ENCODE measurements around the gene INF2. TPM values are rescaled to one million over a fixed set of nuclear protein-coding genes. Genes with fewer than 3 reads are reported as not detected.
"Not testable (repeated sequence)": the region's sequence is repeated elsewhere in the genome, so short reads cannot be mapped to it uniquely, and the experiment has no call there.

INF2 gene
- total RNA-seq, 4 donors from 2014 or later, result 50.9 to 104 (median 87.5) TPM

DNA sequence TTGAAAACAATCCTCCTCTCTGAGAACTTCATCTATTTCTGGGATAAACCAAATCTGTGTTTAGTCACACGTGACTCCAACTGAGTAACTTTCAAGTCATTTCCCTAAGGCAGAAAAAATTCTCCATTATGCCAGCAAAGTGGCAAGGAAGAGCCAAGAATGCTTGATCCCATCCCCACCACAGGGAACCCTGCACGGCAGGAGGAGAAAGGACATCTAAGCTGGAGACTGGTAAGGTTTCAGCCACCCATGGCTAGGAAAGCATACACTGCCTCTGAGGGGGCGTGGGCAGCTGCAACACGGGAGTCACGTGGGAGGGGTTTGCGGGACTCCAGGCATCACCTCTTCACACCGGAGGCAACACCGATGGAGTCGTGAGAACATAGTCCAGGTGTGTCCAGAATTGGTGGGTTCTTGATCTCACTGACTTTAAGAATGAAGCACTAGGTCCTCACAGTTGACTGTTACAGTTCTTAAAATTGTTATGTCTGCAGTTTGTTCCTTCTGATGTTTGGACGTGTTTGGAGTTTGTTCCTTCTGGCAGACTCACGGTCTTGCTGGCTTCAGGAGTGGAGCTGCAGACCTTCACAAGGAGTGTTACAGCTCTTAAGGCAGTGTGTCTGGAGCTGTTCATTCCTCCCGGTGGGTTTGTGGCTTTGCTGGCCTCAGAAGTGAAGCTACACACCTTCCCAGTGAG is 60.8 kb downstream of the INF2 start:
- DNase-seq (ENCODE audit: low spot score) (no peak), ATAC-seq (ENCODE audit: low FRiP score) (no peak)
- no peak for TF ChIP-seq CTCF (IDR thresholded peaks at IDR 0.05)

DNA sequence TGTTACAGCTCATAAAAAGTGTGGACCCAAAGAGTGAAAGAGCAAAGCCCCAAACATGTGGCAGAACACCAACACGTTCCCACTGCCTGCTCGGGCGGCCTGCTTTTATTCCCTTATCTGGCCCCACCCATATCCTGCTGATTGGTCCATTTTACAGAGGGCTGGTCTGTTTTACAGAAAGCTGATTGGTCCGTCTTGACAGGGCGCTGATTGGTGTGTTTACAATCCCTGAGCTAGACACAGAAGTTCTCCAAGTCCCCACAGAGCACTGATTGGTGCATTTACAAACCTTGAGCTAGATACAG is 61.3 kb downstream of the INF2 start:
- not testable (repeated sequence) for ATAC-seq (ENCODE audit: low FRiP score); DNase-seq (ENCODE audit: low spot score)

- no peak for TF ChIP-seq CTCF (IDR thresholded peaks at IDR 0.05)
- no peak for DNase-seq (ENCODE audit: low spot score)
- ATAC-seq (ENCODE audit: low FRiP score), result no peak
Measured at GRCh38 chr14:104751539-104752422, 62.4 kb downstream of the INF2 start.

DNA sequence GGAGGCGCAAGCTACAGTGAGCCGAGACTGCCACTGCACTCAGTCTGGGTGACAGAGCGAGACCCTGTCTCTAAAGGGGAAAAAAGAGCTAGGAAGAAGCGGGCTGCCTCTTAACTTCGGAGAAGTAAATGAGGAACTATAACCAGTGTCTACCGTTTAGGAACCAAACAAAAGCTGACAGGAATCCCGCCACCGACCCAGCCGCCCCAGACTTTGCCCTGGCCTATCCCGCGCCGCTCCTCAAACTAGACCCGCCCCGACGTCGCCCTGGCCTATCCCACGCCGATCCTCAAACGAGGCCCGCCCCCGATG is 63.0 kb downstream of the INF2 start:
- no peak for TF ChIP-seq CTCF (IDR thresholded peaks at IDR 0.05)
- no peak for DNase-seq (ENCODE audit: low spot score)
- ATAC-seq (ENCODE audit: low FRiP score), result no peak

- DNase-seq (ENCODE audit: low spot score) (peak; percentile 95), ATAC-seq (ENCODE audit: low FRiP score) (peak; percentile 97)
- no peak for TF ChIP-seq CTCF (IDR thresholded peaks at IDR 0.05)
Measured at GRCh38 chr14:104752735-104753527, 63.5 kb downstream of the INF2 start, which contains the start of gene SIVA1. TSS of gene SIVA1 (plus strand) at chr14:104753147. CDS start at chr14:104753202, 55 bp downstream.

- DNase-seq (ENCODE audit: low spot score) (no peak), ATAC-seq (ENCODE audit: low FRiP score) (no peak)
- TF ChIP-seq CTCF (IDR thresholded peaks at IDR 0.05), result no peak
Measured at GRCh38 chr14:104753528-104754212, 64.3 kb downstream of the INF2 start.

Measured in omental fat pad (tissue), 4 donors.